Measurements from ENCODE around the gene TNFRSF19.

DNA sequence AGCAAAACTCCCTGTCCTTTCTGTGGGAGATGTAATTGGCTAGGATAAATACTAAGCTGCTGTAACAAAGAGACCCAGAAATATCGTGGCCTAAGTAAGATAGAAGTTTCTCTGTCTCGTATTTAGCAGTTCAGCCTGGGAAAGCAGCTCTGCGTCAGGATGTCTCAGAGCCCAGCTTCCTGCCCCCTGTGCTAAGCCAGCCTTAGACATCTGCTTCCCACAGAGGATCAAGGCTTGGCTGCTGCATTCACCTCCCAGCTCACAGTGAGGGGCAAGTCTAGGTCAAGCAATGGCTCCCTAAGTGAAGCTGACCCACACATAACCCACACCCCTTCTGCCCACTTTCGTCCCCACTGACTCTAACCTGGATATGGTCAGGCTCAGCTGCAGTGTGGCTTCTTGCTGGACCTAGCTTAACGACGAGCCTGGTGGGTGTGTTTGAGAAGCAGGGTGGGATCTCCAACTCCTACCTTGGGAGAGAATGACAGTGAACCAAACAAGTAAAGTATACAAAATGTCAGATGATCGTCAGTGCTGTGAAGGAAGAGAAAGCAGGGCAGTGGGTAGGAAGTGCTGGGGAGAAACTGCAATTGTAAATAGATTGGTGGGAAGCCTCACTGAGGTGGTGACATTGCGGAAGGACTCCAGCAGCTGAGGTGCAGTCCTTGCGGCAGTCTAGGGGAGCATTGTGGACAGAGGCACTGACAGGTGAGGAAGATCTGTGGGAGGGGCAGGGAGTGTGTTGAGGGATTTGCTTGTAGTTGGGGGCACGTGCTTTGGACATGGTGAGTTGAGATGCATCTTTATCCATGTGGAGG, 82.9 kb downstream of the TNFRSF19 start:
- TF ChIP-seq, protein P1, sequence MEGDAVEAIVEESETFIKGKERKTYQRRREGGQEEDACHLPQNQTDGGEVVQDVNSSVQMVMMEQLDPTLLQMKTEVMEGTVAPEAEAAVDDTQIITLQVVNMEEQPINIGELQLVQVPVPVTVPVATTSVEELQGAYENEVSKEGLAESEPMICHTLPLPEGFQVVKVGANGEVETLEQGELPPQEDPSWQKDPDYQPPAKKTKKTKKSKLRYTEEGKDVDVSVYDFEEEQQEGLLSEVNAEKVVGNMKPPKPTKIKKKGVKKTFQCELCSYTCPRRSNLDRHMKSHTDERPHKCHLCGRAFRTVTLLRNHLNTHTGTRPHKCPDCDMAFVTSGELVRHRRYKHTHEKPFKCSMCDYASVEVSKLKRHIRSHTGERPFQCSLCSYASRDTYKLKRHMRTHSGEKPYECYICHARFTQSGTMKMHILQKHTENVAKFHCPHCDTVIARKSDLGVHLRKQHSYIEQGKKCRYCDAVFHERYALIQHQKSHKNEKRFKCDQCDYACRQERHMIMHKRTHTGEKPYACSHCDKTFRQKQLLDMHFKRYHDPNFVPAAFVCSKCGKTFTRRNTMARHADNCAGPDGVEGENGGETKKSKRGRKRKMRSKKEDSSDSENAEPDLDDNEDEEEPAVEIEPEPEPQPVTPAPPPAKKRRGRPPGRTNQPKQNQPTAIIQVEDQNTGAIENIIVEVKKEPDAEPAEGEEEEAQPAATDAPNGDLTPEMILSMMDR (IDR thresholded peaks at IDR 0.05) = no peak
- TF ChIP-seq POLR2A (IDR thresholded peaks at IDR 0.05) = no peak
